Psoas muscle (tissue), 8 donors: ENCODE results near the gene SPATA6L. TPM values are rescaled to one million over a fixed set of nuclear protein-coding genes. Genes with fewer than 3 reads are reported as not detected.

ENCODE experiments used
- ATAC-seq, 4 donors: fragments of 200-7000 bp; cut with Tn5 transposase; one replicate each; pipeline ENCODE4 v1.9.1; 2020; ENCODE audit warnings: moderate library complexity in 3 of 4, mild to moderate bottlenecking in 2 of 4
- DNase-seq, 2 donors: peaks; one replicate each; pipeline ENCODE4 v3.0.0-alpha.2; 2020
- H3K27ac ChIP-seq: fragments of 200-600 bp; one replicate; pipeline ENCODE4 v1.8.0; 2022
- H3K27me3 ChIP-seq, 3 donors: fragments of 200-600 bp in 1 of 3; one replicate each; pipeline versions ENCODE4 v1.6.1 to v1.8.0; 2013 to 2022; ENCODE audit warnings: low read length in 2 of 3, mild to moderate bottlenecking in 2 of 3, moderate library complexity in 1 of 3; ENCODE audit not compliant: insufficient read depth in 3 of 3
- H3K36me3 ChIP-seq, 2 donors: fragments of 200-600 bp in 1 of 2; one replicate each; pipeline versions ENCODE4 v1.6.1 to v1.8.0; 2013 to 2022; ENCODE audit warnings: low read depth in 1 of 2, mild to moderate bottlenecking in 1 of 2, moderate library complexity in 1 of 2; ENCODE audit not compliant: insufficient read depth in 1 of 2
- H3K4me1 ChIP-seq: fragments of 200-600 bp; one replicate; pipeline ENCODE4 v1.8.0; 2022
- H3K4me3 ChIP-seq: fragments of 200-600 bp; one replicate; pipeline ENCODE4 v1.8.0; 2022; ENCODE audit warnings: mild to moderate bottlenecking
- H3K9me3 ChIP-seq: fragments of 200-600 bp; one replicate; pipeline ENCODE4 v1.8.0; 2022
- WGBS, 3 donors: extraction: QIAGEN DNeasy Blood & Tissue Kit; methylation state at CpG; one replicate each; pipeline versions ENCODE4 v1.1.6 to v1.1.7; 2013; 5-methylcytosine and 5-hydroxymethylcytosine counted together
- intact Hi-C, 2 donors: fragments of 100-400 bp; cut with DNase I; formaldehyde crosslinking; loops; one replicate each; pipeline versions ENCODE4 v1.11.0 to v1.14.2; 2022
- polyA plus RNA-seq, 3 donors: library from polyadenylated mRNA; stranded (reverse); fragments of 200-250 nt; gene quantifications; one replicate each; pipeline ENCODE4 v1.2.3, GENCODE V29; 2013
- total RNA-seq, 4 donors: library from RNA; stranded (reverse); fragmentation: NEBNext Ultra II Directional in 2 of 4; extraction: Animal tissue kit (Norgen Biotek cat#: 25700) in 2 of 4; gene quantifications; one replicate each; pipeline versions ENCODE4 v1.2.1 to v1.2.4, GENCODE V29; 2021 to 2023
- TF ChIP-seq, protein P1 (sequence below): fragments of 200-600 bp; IDR thresholded peaks from one replicate; pipeline ENCODE4 v1.8.0; 2022; ENCODE audit warnings: antibody characterized with exemption
- donor health status: healthy with polysubstance abuse.
- donor health status: DM: no; HTN: no; CAD: no; lungs with moderate emphysema.
- donor health status: Bipolar disorder and iron deficiency.
- donor health status: healthy.
- donor health status: DM: yes; HTN: yes; CAD: no.
- donor health status: DM: no; HTN: no; CAD: no.
- donor health status: DM: no; HTN: no; CAD: no.
- donor health status: DM: yes; HTN: yes; CAD: no.

Gene SPATA6L
- total and polyA plus RNA-seq, 7 donors: 0.09 to 0.79 (median 0.22) TPM

DNA sequence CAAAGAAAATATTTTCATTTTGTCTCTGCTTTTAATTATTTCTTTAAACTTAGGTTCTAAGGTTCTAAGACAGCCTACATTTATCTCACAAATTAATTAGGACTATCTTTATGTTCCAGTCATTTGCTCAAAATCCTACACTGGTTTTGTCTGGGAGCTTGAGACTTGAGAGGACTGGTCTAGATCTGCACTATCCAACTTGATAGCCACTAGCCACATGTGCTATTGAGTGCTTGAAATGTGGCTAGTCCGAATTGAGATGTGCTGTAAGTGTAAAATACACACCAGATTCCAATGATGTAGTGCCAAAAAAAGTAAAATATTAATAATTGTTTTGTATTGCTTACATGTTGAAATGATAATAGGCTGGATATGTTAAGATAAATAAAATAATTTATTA lies 20.3 kb upstream of the SPATA6L start:
- no peaks in the 10 kb centered on the region for H3K9me3 ChIP-seq
- TF ChIP-seq, protein P1, sequence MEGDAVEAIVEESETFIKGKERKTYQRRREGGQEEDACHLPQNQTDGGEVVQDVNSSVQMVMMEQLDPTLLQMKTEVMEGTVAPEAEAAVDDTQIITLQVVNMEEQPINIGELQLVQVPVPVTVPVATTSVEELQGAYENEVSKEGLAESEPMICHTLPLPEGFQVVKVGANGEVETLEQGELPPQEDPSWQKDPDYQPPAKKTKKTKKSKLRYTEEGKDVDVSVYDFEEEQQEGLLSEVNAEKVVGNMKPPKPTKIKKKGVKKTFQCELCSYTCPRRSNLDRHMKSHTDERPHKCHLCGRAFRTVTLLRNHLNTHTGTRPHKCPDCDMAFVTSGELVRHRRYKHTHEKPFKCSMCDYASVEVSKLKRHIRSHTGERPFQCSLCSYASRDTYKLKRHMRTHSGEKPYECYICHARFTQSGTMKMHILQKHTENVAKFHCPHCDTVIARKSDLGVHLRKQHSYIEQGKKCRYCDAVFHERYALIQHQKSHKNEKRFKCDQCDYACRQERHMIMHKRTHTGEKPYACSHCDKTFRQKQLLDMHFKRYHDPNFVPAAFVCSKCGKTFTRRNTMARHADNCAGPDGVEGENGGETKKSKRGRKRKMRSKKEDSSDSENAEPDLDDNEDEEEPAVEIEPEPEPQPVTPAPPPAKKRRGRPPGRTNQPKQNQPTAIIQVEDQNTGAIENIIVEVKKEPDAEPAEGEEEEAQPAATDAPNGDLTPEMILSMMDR: no peak
- peaks cover 2 to 57% of the 10 kb centered on the region in 2 donors for H3K36me3 ChIP-seq
- peak overlapping the region; percentile 3 for H3K4me3 ChIP-seq
- no peaks in the 10 kb centered on the region for H3K27me3 ChIP-seq
- peaks cover 64% of the 10 kb centered on the region for H3K4me1 ChIP-seq
- intact Hi-C loops: no loop called here
- 37 to 69% (median 41%) methylated on average over 1 of the region's 1 CpG for WGBS, 3 donors
- ATAC-seq: peak in 2 of 4 donors; percentile 48 to 65
- DNase-seq: no peak
- H3K27ac ChIP-seq: no peak overlapping the region

DNA sequence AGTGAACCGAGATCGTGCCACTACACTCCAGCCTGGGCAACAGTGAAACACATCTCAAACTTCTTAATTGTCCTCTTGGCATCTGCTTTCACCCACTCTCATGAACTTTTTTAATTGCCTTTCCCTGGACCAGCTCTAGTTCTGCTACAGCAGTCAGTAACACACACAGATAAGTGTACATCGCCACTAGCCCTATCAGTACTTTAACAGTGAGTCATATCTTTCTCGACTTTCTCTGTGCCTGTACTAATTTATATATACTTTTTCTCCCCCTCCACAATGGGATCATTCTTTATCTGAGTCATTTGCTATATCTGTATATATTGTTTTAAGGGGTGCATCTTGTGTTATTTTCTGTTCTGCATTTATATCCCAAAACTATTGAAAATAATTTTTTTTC lies 19.8 kb upstream of the SPATA6L start:
- Histone ChIP-seq H3K4me3 (peak overlapping the region; percentile 23), H3K27ac (peak overlapping the region; percentile 48), H3K36me3 (peaks cover 2 to 53% of the 10 kb centered on the region in 2 donors), H3K9me3 (no peaks in the 10 kb centered on the region), H3K4me1 (peaks cover 64% of the 10 kb centered on the region), H3K27me3 (no peaks in the 10 kb centered on the region)
- DNase-seq: no peak
- intact Hi-C loops: no loop called here
- TF ChIP-seq, protein P1: no peak
- peak; percentile 62 to 89 (median 85) for ATAC-seq
- WGBS, 3 donors: 72 to 86% (median 78%) methylated on average over 4 of the region's 4 CpGs

DNA sequence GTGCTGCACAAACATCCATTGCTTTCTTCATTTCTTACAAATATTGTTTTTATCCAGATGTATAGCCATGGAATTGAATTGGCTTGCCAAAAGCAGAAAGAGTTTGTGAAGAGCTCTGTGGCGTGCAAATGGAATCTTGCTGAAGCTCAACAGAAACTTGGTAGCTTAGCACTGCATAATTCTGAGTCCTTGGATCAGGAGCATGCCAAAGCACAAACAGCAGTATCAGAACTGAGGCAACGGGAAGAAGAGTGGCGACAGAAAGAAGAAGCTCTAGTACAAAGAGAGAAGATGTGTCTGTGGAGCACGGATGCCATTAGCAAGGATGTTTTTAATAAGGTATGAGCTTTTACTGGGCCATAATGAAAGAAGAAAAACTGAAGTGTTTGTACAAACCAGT lies 18.5 kb upstream of the SPATA6L start:
- no peaks in the 10 kb centered on the region for H3K27me3 ChIP-seq
- no peak for DNase-seq
- H3K4me3 ChIP-seq: no peak overlapping the region
- H3K4me1 ChIP-seq: peaks cover 68% of the 10 kb centered on the region
- 45 to 72% (median 49%) methylated on average over 4 of the region's 4 CpGs for WGBS, 3 donors
- no peak for ATAC-seq
- H3K36me3 ChIP-seq: peaks cover 2 to 40% of the 10 kb centered on the region in 2 donors
- no peaks in the 10 kb centered on the region for H3K9me3 ChIP-seq
- H3K27ac ChIP-seq: peak overlapping the region; percentile 48
- TF ChIP-seq, protein P1: no peak
- intact Hi-C loops: no loop called here

DNA sequence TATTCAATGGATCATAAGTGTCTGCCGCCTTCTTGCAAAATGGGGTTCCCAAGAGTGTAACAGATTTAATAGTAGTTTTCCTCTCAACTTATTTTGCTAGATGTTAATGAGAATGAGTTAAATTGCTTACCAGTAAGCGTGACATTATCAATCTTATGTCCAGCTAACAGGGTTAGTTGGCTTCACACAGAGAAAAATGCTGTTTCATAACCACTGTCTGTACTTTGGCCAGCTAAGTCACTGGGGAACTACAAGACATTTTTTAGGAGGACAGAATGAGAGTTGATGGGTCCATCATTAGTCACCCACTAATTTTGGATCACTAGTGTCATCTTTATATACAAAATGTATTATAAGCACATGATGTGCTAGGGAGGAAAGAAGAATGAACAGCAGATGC lies 14.5 kb upstream of the SPATA6L start:
- Histone ChIP-seq H3K27ac (peak overlapping the region; percentile 96), H3K9me3 (no peaks in the 10 kb centered on the region), H3K4me3 (peak overlapping the region; percentile 78), H3K27me3 (no peaks in the 10 kb centered on the region), H3K4me1 (peaks cover 46% of the 10 kb centered on the region), H3K36me3 (peaks cover under 1 to 12% of the 10 kb centered on the region in 2 donors)
- TF ChIP-seq, protein P1: no peak
- intact Hi-C loops: no loop called here
- no peak for DNase-seq
- 28 to 43% (median 42%) methylated on average over 2 of the region's 2 CpGs for WGBS, 3 donors
- ATAC-seq: peak; percentile 65 to 79 (median 70)

DNA sequence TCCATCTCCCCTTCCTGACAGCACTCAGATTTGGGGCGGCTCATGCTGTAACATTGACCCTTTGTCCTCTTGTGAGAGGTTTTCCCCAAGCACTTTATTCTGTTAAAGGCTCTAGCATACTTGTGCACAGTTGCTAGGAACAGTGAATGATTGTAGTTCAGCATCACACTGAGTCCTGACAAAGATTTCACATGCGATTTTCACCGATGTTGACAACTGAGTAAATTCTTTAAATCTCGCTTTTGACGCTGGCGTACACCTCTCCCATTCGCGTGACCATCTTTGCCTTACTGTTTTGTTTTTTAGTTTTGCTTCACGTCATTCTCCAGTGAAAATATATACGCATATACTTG lies 13.9 kb upstream of the SPATA6L start:
- peaks cover 40% of the 10 kb centered on the region for H3K4me1 ChIP-seq
- H3K27me3 ChIP-seq: no peaks in the 10 kb centered on the region
- 0 to 1% (median 1%) methylated on average over 10 of the region's 10 CpGs for WGBS, 3 donors
- peak overlapping the region; percentile 78 for H3K4me3 ChIP-seq
- H3K36me3 ChIP-seq: peaks cover 0 to 6% of the 10 kb centered on the region in 2 donors
- TF ChIP-seq, protein P1: no peak
- DNase-seq (no peak), ATAC-seq (peak in 1 of 4 donors; percentile 9)
- peak overlapping the region; percentile 96 for H3K27ac ChIP-seq
- intact Hi-C loops: no loop called here
- H3K9me3 ChIP-seq: no peaks in the 10 kb centered on the region
